ENCODE results near the gene FCRL1. TPM values are rescaled to one million over a fixed set of nuclear protein-coding genes. Genes with fewer than 3 reads are reported as not detected.
A peak's percentile ranks its signal among the peaks of the same experiment; 100 is the strongest.

FCRL1 gene
- total RNA-seq, 1 experiment from 2014 or later, result not detected

GRCh38 chr1:157806431-157807149 lies 13.3 kb downstream of the FCRL1 start:
- no peak overlapping the region for H4K8ac ChIP-seq (replicated peaks; ENCODE audit: insufficient read length, low read depth, low read length)
- no peak overlapping the region for H3K23ac ChIP-seq (ENCODE audit: insufficient read length, low read depth, low read length)
- H3K18ac ChIP-seq (ENCODE audit: insufficient read length, low read depth, low read length), result no peak overlapping the region
- no peak overlapping the region for H2AFZ ChIP-seq (ENCODE audit: low read length)
- no peak overlapping the region for H3K9ac ChIP-seq (ENCODE audit: extremely low read depth, insufficient read length, low read length)
- DNase-seq, result no peak
- no peaks in the 10 kb centered on the region for H3K23me2 ChIP-seq (ENCODE audit: insufficient read length, low read depth, low read length, poor library complexity, severe bottlenecking)
- H2AK5ac ChIP-seq (ENCODE audit: insufficient read length, low read length), result no peak overlapping the region
- TF ChIP-seq, protein P1, sequence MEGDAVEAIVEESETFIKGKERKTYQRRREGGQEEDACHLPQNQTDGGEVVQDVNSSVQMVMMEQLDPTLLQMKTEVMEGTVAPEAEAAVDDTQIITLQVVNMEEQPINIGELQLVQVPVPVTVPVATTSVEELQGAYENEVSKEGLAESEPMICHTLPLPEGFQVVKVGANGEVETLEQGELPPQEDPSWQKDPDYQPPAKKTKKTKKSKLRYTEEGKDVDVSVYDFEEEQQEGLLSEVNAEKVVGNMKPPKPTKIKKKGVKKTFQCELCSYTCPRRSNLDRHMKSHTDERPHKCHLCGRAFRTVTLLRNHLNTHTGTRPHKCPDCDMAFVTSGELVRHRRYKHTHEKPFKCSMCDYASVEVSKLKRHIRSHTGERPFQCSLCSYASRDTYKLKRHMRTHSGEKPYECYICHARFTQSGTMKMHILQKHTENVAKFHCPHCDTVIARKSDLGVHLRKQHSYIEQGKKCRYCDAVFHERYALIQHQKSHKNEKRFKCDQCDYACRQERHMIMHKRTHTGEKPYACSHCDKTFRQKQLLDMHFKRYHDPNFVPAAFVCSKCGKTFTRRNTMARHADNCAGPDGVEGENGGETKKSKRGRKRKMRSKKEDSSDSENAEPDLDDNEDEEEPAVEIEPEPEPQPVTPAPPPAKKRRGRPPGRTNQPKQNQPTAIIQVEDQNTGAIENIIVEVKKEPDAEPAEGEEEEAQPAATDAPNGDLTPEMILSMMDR (conservative IDR thresholded peaks at IDR 0.05), result no peak
- no peak overlapping the region for H3K14ac ChIP-seq (ENCODE audit: insufficient read depth, low read length)
- H2BK5ac ChIP-seq (ENCODE audit: insufficient read length, low read length), result no peak overlapping the region
- no peaks in the 10 kb centered on the region for H3K4me1 ChIP-seq (ENCODE audit: insufficient read depth, low read length)
- no peaks in the 10 kb centered on the region for H3K4me1 Mint-ChIP-seq
- H4K91ac ChIP-seq (ENCODE audit: insufficient read length, low read depth, low read length), result no peak overlapping the region
- H3K27ac Mint-ChIP-seq, result peak overlapping the region in 1 of 3 experiments; percentile 16; a peak in 1 of 7 replicates
- no peak overlapping the region for H2BK20ac ChIP-seq (ENCODE audit: low read depth, low read length, poor library complexity, severe bottlenecking)
- no peak overlapping the region for H2BK120ac ChIP-seq (ENCODE audit: low read depth, low read length, poor library complexity, severe bottlenecking)
- WGBS (ENCODE audit: extremely low coverage, insufficient read length, low lambda C conversion rate), result no CpG with 5 or more reads among the region's 6 CpGs
- H3K79me2 ChIP-seq (ENCODE audit: insufficient read depth, low read length), result no peaks in the 10 kb centered on the region
- H3K4me3 Mint-ChIP-seq, result no peak overlapping the region
- no peak overlapping the region for H4K5ac ChIP-seq (ENCODE audit: insufficient read length, low read depth, low read length)
- H3K27me3 ChIP-seq (ENCODE audit: insufficient read depth, low read length), result no peaks in the 10 kb centered on the region
- H4K20me1 ChIP-seq (ENCODE audit: control insufficient read depth, insufficient read depth, insufficient read length), result no peaks in the 10 kb centered on the region
- no peak overlapping the region for H3K56ac ChIP-seq (ENCODE audit: insufficient read length, low read depth, low read length)
- H3K36me3 Mint-ChIP-seq (ENCODE audit: insufficient read depth in 1 of 3, low read depth in 3 of 3), result no peaks in the 10 kb centered on the region
- no peak overlapping the region for H2BK15ac ChIP-seq (ENCODE audit: low read depth, low read length)
- H3K9me3 ChIP-seq (ENCODE audit: control insufficient read depth, low read depth, low read length), result no peaks in the 10 kb centered on the region
- H3K9me3 Mint-ChIP-seq, result no peaks in the 10 kb centered on the region; a peak in 1 of 5 replicates
- no peaks in the 10 kb centered on the region for H3K79me1 ChIP-seq (ENCODE audit: insufficient read depth, low read depth, low read length, poor library complexity, severe bottlenecking)
- no peak overlapping the region for H3K4ac ChIP-seq (ENCODE audit: low read depth, low read length)
- H3K27me3 Mint-ChIP-seq (ENCODE audit: low read depth), result peaks cover 10% of the 10 kb centered on the region
- no peak overlapping the region for H3K4me2 ChIP-seq (ENCODE audit: insufficient read depth, insufficient read length, low read length)
- H3T11ph ChIP-seq (ENCODE audit: low read length), result no peak overlapping the region
- no peak overlapping the region for H2BK12ac ChIP-seq (ENCODE audit: insufficient read length, low read depth, low read length)
- H3K27ac ChIP-seq (ENCODE audit: insufficient read length, low read depth, low read length), result no peak overlapping the region

Measured in H9 (cell line).